Ascending aorta (tissue), 2 donors: ENCODE results near the gene HMGN3. TPM values are rescaled to one million over a fixed set of nuclear protein-coding genes. Genes with fewer than 3 reads are reported as not detected.

Experiments used
- DNase-seq, 2 donors: peaks; one replicate each; pipeline ENCODE4 v3.0.0-alpha.2; 2019; ENCODE audit warnings: low spot score in 2 of 2
- H3K27ac ChIP-seq, 2 donors: fragments of 200-600 bp; sonication (generic); one replicate each; pipeline ENCODE4 v1.5.1; 2016 to 2017; ENCODE audit warnings: mild to moderate bottlenecking in 1 of 2
- H3K27me3 ChIP-seq: fragments of 200-600 bp; sonication (generic); one replicate; pipeline ENCODE4 v1.5.1; 2017
- H3K36me3 ChIP-seq, 2 donors: fragments of 200-600 bp; sonication (generic); one replicate each; pipeline ENCODE4 v1.5.1; 2016
- H3K4me1 ChIP-seq, 2 donors: fragments of 200-600 bp; sonication (generic); one replicate each; pipeline ENCODE4 v1.5.1; 2016 to 2017; ENCODE audit warnings: mild to moderate bottlenecking in 1 of 2
- H3K4me3 ChIP-seq, 2 donors: fragments of 200-600 bp; sonication (generic); one replicate each; pipeline ENCODE4 v1.5.1; 2016 to 2017; ENCODE audit warnings: mild to moderate bottlenecking in 1 of 2
- H3K9me3 ChIP-seq, 2 donors: fragments of 200-600 bp; sonication (generic); one replicate each; pipeline ENCODE4 v1.5.1; 2016
- CTCF ChIP-seq, 3 experiments: fragments of 200-600 bp in 2 of 3; fragments of 450-650 bp in 1 of 3; sonication (generic) in 2 of 3; IDR thresholded peaks; one replicate each; pipeline ENCODE4 v1.5.1; 2016 to 2019; ENCODE audit warnings: antibody characterized with exemption in 3 of 3, mild to moderate bottlenecking in 1 of 3, moderate library complexity in 1 of 3
- intact Hi-C: fragments of 100-400 bp; cut with DNase I; formaldehyde crosslinking; loops from one replicate; pipeline ENCODE4 v1.15.1; 2023
- total RNA-seq: library from RNA; depleted of rRNA; stranded (reverse); fragments of >200 nt; gene quantifications from one replicate; pipeline ENCODE4 v1.1.0, GENCODE V29; 2016

HMGN3 gene
- total RNA-seq, 1 donor from 2014 or later = 32.7 TPM

DNA sequence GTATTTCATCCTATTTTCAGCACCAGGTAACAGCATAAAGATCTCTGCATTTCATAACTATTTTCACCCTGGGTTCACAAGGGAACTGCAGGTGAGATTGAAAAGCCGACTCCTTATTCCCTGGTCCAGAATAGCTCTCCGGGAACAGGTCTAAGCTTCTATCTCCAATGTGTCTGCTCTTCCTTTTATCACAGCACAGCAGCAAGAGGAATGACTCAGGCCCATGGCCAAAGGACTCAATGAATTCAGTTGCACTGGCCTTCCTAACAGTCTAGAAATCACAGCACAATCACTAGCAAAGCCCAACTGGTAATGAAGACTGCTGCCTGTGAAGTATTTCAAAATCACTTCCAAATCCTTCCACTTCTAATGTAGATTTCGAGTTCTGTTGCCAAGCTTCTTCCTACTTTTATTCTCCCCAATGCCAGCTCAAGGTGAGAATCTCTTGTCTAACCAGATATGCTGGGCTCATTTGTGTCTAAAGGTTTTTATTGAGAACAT lies 30.7 kb downstream of the HMGN3 start:
- Histone ChIP-seq H3K36me3 (peaks cover 14 to 31% of the 10 kb centered on the region in 2 donors), H3K4me3 (no peak overlapping the region), H3K27me3 (no peaks in the 10 kb centered on the region), H3K9me3 (no peaks in the 10 kb centered on the region), H3K27ac (no peak overlapping the region), H3K4me1 (no peaks in the 10 kb centered on the region)
- intact Hi-C loops = no loop called here
- no peak for TF ChIP-seq CTCF (IDR thresholded peaks at IDR 0.05)
- DNase-seq = no peak

GRCh38 chr6:79202556-79202955 lies 31.9 kb downstream of the HMGN3 start:
- no peak for TF ChIP-seq CTCF (IDR thresholded peaks at IDR 0.05)
- no peak for DNase-seq
- H3K4me1 ChIP-seq = no peaks in the 10 kb centered on the region
- intact Hi-C loops = no loop called here
- no peaks in the 10 kb centered on the region for H3K9me3 ChIP-seq
- H3K4me3 ChIP-seq = no peak overlapping the region
- H3K36me3 ChIP-seq = peaks cover 14 to 31% of the 10 kb centered on the region in 2 donors
- no peak overlapping the region for H3K27ac ChIP-seq
- H3K27me3 ChIP-seq = no peaks in the 10 kb centered on the region

DNA sequence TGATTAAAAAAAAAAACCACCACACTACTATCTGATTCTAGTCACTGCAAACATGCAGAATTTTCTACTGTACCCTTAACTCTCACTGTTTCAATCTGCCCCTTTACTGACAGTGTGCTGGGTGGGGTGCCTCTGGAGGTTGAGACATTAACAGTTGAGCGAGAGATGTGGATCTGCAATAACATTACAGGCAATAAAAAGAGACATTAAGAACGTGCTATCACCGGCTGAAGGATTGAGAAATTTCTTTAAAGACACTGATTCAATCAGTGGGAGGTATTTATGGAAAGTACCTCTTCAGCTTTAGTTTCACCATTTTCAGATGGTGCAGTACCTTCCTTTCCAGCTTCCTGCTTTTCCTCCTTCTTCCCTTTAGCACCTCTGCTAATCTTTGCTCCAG lies 32.5 kb downstream of the HMGN3 start:
- Histone ChIP-seq H3K27ac (no peak overlapping the region), H3K9me3 (no peaks in the 10 kb centered on the region), H3K4me3 (no peak overlapping the region), H3K27me3 (no peaks in the 10 kb centered on the region), H3K4me1 (no peaks in the 10 kb centered on the region), H3K36me3 (peaks cover 14 to 28% of the 10 kb centered on the region in 2 donors)
- intact Hi-C loops = no loop called here
- TF ChIP-seq CTCF (IDR thresholded peaks at IDR 0.05) = no peak
- DNase-seq = no peak

- intact Hi-C loops = no loop called here
- H3K4me3 ChIP-seq = no peak overlapping the region
- no peaks in the 10 kb centered on the region for H3K27me3 ChIP-seq
- no peak for DNase-seq
- no peaks in the 10 kb centered on the region for H3K4me1 ChIP-seq
- H3K36me3 ChIP-seq = peaks cover 8 to 19% of the 10 kb centered on the region in 2 donors
- no peak overlapping the region for H3K27ac ChIP-seq
- TF ChIP-seq CTCF (IDR thresholded peaks at IDR 0.05) = no peak
- no peaks in the 10 kb centered on the region for H3K9me3 ChIP-seq
Measured at GRCh38 chr6:79201143-79201542, 33.3 kb downstream of the HMGN3 start.

DNA sequence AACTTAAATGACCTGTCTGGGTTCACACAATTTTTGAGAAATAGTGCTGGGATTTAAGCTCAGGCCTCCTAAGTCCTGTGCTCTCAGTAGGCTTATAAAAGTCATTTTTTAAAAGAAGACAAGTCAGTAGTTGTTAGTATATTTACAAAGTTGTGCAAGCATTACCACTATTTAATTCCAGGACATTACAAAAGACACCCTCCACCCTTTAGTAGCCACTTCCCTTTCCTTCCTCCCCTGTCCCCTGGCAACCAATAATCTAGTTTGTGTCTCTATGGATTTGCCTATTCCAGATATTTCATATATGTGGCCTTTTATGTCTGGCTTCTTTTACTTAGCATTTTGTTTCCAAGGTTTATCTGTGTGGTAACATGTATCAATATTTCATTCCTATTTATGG lies 37.6 kb downstream of the HMGN3 start:
- Histone ChIP-seq H3K36me3 (peaks cover 0 to 6% of the 10 kb centered on the region in 2 donors), H3K4me1 (no peaks in the 10 kb centered on the region), H3K4me3 (no peak overlapping the region), H3K27ac (no peak overlapping the region), H3K9me3 (no peaks in the 10 kb centered on the region), H3K27me3 (no peaks in the 10 kb centered on the region)
- TF ChIP-seq CTCF (IDR thresholded peaks at IDR 0.05) = no peak
- intact Hi-C loops = no loop called here
- no peak for DNase-seq

DNA sequence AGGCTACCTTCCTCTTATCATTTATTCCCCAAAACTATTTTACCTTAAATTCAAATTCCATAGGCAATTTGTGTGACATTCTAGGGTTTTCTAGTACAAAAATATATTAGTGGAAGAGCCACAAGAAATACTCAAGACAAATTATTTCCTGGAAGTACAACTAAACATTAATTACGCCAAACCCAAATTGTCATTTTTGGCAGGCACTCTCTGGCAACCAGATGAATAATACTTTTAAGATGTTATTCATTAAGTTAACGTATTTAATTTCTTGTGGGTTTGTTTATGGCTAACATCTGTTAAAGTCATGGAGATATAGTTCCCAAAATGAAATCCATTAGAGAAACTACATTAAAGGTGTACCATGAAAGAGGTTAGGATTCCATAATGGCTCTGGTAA lies 40.5 kb downstream of the HMGN3 start:
- Histone ChIP-seq H3K27ac (no peak overlapping the region), H3K36me3 (no peaks in the 10 kb centered on the region), H3K27me3 (no peaks in the 10 kb centered on the region), H3K4me3 (no peak overlapping the region), H3K9me3 (no peaks in the 10 kb centered on the region), H3K4me1 (no peaks in the 10 kb centered on the region)
- intact Hi-C loops = no loop called here
- DNase-seq = no peak
- no peak for TF ChIP-seq CTCF (IDR thresholded peaks at IDR 0.05)
